Measurements from ENCODE around the gene THSD7A.

The THSD7A gene

GRCh38 chr7:11541330-11541729, 290.7 kb downstream of the THSD7A start:
- Histone ChIP-seq H3K27ac (ENCODE audit: low read length) (no peak overlapping the region), H3K9ac (ENCODE audit: low read length) (no peak overlapping the region), H4K20me1 (ENCODE audit: insufficient read depth, low read length) (no peaks in the 10 kb centered on the region), H3K9me2 (replicated peaks; ENCODE audit: insufficient read depth, low read length) (no peaks in the 10 kb centered on the region), H3F3A (ENCODE audit: insufficient read depth, low read length) (no peaks in the 10 kb centered on the region), H3K4me2 (ENCODE audit: low read depth, low read length) (no peak overlapping the region), H3K36me3 (replicated peaks; ENCODE audit: insufficient read depth, low read length) (no peaks in the 10 kb centered on the region), H3K9me3 (replicated peaks; ENCODE audit: insufficient read depth, low read length) (no peaks in the 10 kb centered on the region), H3K27me3 (replicated peaks; ENCODE audit: insufficient read depth, low read length) (no peaks in the 10 kb centered on the region), H3K4me3 (ENCODE audit: low read length) (no peak overlapping the region), H2AFZ (ENCODE audit: low read length) (no peak overlapping the region), H3K79me2 (ENCODE audit: low read length) (no peaks in the 10 kb centered on the region), H3K4me1 (ENCODE audit: low read length) (no peaks in the 10 kb centered on the region)
- no peak for TF ChIP-seq EZH2 (optimal IDR thresholded peaks at IDR 0.05; ENCODE audit: low read depth, low read length)
- no peak for TF ChIP-seq CTCF (IDR thresholded peaks at IDR 0.05; ENCODE audit: low read length)
- TF ChIP-seq EZH2phosphoT487 (IDR thresholded peaks at IDR 0.05; ENCODE audit: low read length) = no peak
- no peak for DNase-seq

- no peak for TF ChIP-seq EZH2 (optimal IDR thresholded peaks at IDR 0.05; ENCODE audit: low read depth, low read length)
- TF ChIP-seq EZH2phosphoT487 (IDR thresholded peaks at IDR 0.05; ENCODE audit: low read length) = no peak
- TF ChIP-seq CTCF (IDR thresholded peaks at IDR 0.05; ENCODE audit: low read length) = no peak
- H3K4me2 ChIP-seq (ENCODE audit: low read depth, low read length) = no peak overlapping the region
- no peaks in the 10 kb centered on the region for H3K9me2 ChIP-seq (replicated peaks; ENCODE audit: insufficient read depth, low read length)
- no peak overlapping the region for H3K9ac ChIP-seq (ENCODE audit: low read length)
- H3K4me3 ChIP-seq (ENCODE audit: low read length) = no peak overlapping the region
- no peaks in the 10 kb centered on the region for H3K79me2 ChIP-seq (ENCODE audit: low read length)
- H3K36me3 ChIP-seq (replicated peaks; ENCODE audit: insufficient read depth, low read length) = no peaks in the 10 kb centered on the region
- H2AFZ ChIP-seq (ENCODE audit: low read length) = no peak overlapping the region
- no peaks in the 10 kb centered on the region for H3K27me3 ChIP-seq (replicated peaks; ENCODE audit: insufficient read depth, low read length)
- H4K20me1 ChIP-seq (ENCODE audit: insufficient read depth, low read length) = no peaks in the 10 kb centered on the region
- H3F3A ChIP-seq (ENCODE audit: insufficient read depth, low read length) = no peaks in the 10 kb centered on the region
- H3K9me3 ChIP-seq (replicated peaks; ENCODE audit: insufficient read depth, low read length) = no peaks in the 10 kb centered on the region
- no peaks in the 10 kb centered on the region for H3K4me1 ChIP-seq (ENCODE audit: low read length)
- no peak for DNase-seq
- no peak overlapping the region for H3K27ac ChIP-seq (ENCODE audit: low read length)
Measured at GRCh38 chr7:11540271-11540761, 291.7 kb downstream of the THSD7A start.

- no peaks in the 10 kb centered on the region for H3K36me3 ChIP-seq (replicated peaks; ENCODE audit: insufficient read depth, low read length)
- DNase-seq = no peak
- no peak overlapping the region for H3K4me3 ChIP-seq (ENCODE audit: low read length)
- no peaks in the 10 kb centered on the region for H3K9me3 ChIP-seq (replicated peaks; ENCODE audit: insufficient read depth, low read length)
- no peak overlapping the region for H3K4me2 ChIP-seq (ENCODE audit: low read depth, low read length)
- no peaks in the 10 kb centered on the region for H3K27me3 ChIP-seq (replicated peaks; ENCODE audit: insufficient read depth, low read length)
- no peaks in the 10 kb centered on the region for H4K20me1 ChIP-seq (ENCODE audit: insufficient read depth, low read length)
- no peaks in the 10 kb centered on the region for H3K4me1 ChIP-seq (ENCODE audit: low read length)
- no peak overlapping the region for H3K9ac ChIP-seq (ENCODE audit: low read length)
- no peak for TF ChIP-seq EZH2 (optimal IDR thresholded peaks at IDR 0.05; ENCODE audit: low read depth, low read length)
- TF ChIP-seq CTCF (IDR thresholded peaks at IDR 0.05; ENCODE audit: low read length) = no peak
- no peak for TF ChIP-seq EZH2phosphoT487 (IDR thresholded peaks at IDR 0.05; ENCODE audit: low read length)
- no peak overlapping the region for H3K27ac ChIP-seq (ENCODE audit: low read length)
- H3K9me2 ChIP-seq (replicated peaks; ENCODE audit: insufficient read depth, low read length) = no peaks in the 10 kb centered on the region
- no peaks in the 10 kb centered on the region for H3K79me2 ChIP-seq (ENCODE audit: low read length)
- no peak overlapping the region for H2AFZ ChIP-seq (ENCODE audit: low read length)
- no peaks in the 10 kb centered on the region for H3F3A ChIP-seq (ENCODE audit: insufficient read depth, low read length)
Measured at GRCh38 chr7:11539853-11540252, 292.1 kb downstream of the THSD7A start.
